OCI-LY3 (cell line): Measurements from ENCODE around the gene ST6GAL1.
"Not testable (repeated sequence)": the region's sequence is repeated elsewhere in the genome, so short reads cannot be mapped to it uniquely, and the experiment has no call there.

Source experiments
- H2AFZ ChIP-seq: fragments of 200-600, 300-600 bp; shearing (Covaris generic); 2 replicates; pipeline ENCODE4 v1.6.0; 2014; ENCODE audit warnings: antibody characterized with exemption, low read depth, low read length
- H3K27ac ChIP-seq: fragments of 200-600, 300-600 bp; sonication (generic); 2 replicates; pipeline ENCODE4 v1.5.1; 2014; ENCODE audit warnings: mild to moderate bottlenecking, low read length, moderate library complexity, mixed read lengths
- H3K27me3 ChIP-seq: fragments of 200-600, 300-600 bp; sonication (generic); 2 replicates; pipeline ENCODE4 v1.6.1; 2014; ENCODE audit warnings: low read depth, low read length, mixed read lengths
- H3K36me3 ChIP-seq: fragments of 200-600, 300-600 bp; sonication (generic); replicated peaks from 2 replicates; pipeline ENCODE3; 2014; ENCODE audit warnings: low read depth, low read length, mixed read lengths
- H3K4me1 ChIP-seq: fragments of 300-600, 200-600 bp; sonication (generic); 2 replicates; pipeline ENCODE4 v1.6.1; 2014; ENCODE audit warnings: low read length, mixed read lengths
- H3K4me2 ChIP-seq: fragments of 200-600, 300-600 bp; sonication (generic); 2 replicates; pipeline ENCODE4 v1.6.1; 2014; ENCODE audit warnings: low read length, mixed read lengths
- H3K4me3 ChIP-seq: fragments of 300-600, 200-600 bp; sonication (generic); 2 replicates; pipeline ENCODE4 v1.5.1; 2014; ENCODE audit warnings: antibody characterized with exemption, mild to moderate bottlenecking, low read length, moderate library complexity
- H3K79me2 ChIP-seq: fragments of 300-600, 200-600 bp; shearing (Covaris generic); 2 replicates; pipeline ENCODE4 v1.6.1; 2014; ENCODE audit warnings: mild to moderate bottlenecking, low read length, mixed read lengths
- H3K9ac ChIP-seq: fragments of 300-600, 200-600 bp; shearing (Covaris generic); 2 replicates; pipeline ENCODE4 v1.6.0; 2014; ENCODE audit warnings: mild to moderate bottlenecking, low read length, moderate library complexity
- H3K9me3 ChIP-seq: fragments of 200-600, 300-600 bp; shearing (Covaris generic); 2 replicates; pipeline ENCODE4 v1.6.1; 2014; ENCODE audit warnings: low read length, mixed read lengths; ENCODE audit not compliant: insufficient read depth
- H4K20me1 ChIP-seq: fragments of 200-600, 300-600 bp; sonication (generic); 2 replicates; pipeline ENCODE4 v1.6.1; 2016; ENCODE audit warnings: low read length, mixed read lengths; ENCODE audit not compliant: insufficient read depth
- EZH2phosphoT487 ChIP-seq: fragments of 200-600 bp; shearing (Covaris generic); IDR thresholded peaks from 2 replicates; pipeline ENCODE4 v1.6.1; 2018; ENCODE audit warnings: antibody characterized with exemption, mixed run types, low read depth
- TF ChIP-seq, protein P1 (sequence below): fragments of 200-600, 300-600 bp; sonication (generic); IDR thresholded peaks from 2 replicates; pipeline ENCODE4 v1.5.1; 2014; ENCODE audit warnings: antibody characterized with exemption, low read length, low read depth

ST6GAL1 gene

DNA sequence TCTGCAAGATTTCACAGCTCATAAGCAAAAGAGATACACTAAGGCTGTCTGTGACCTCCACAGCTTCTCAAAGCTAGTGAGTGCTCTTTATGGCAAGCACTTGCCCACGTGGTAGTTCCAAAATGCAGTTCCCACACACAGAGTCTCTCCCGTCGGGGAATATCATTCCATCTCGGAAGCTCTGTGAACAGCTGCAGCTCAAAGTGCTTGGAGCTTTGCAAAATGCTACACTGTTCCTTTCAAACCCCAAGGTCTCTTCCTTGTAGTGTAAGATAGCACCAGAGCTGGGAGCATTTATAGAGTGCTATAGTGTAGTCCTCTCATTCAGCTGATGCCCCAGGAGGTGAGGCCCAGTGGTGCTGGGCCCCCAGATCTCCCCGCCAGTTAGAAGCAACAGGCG, 36.1 kb downstream of the ST6GAL1 start:
- TF ChIP-seq, protein P1, sequence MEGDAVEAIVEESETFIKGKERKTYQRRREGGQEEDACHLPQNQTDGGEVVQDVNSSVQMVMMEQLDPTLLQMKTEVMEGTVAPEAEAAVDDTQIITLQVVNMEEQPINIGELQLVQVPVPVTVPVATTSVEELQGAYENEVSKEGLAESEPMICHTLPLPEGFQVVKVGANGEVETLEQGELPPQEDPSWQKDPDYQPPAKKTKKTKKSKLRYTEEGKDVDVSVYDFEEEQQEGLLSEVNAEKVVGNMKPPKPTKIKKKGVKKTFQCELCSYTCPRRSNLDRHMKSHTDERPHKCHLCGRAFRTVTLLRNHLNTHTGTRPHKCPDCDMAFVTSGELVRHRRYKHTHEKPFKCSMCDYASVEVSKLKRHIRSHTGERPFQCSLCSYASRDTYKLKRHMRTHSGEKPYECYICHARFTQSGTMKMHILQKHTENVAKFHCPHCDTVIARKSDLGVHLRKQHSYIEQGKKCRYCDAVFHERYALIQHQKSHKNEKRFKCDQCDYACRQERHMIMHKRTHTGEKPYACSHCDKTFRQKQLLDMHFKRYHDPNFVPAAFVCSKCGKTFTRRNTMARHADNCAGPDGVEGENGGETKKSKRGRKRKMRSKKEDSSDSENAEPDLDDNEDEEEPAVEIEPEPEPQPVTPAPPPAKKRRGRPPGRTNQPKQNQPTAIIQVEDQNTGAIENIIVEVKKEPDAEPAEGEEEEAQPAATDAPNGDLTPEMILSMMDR = no peak
- TF ChIP-seq EZH2phosphoT487 = no peak
- no peak overlapping the region for H3K4me3 ChIP-seq
- H3K9me3 ChIP-seq = no peaks in the 10 kb centered on the region
- H3K79me2 ChIP-seq = peaks cover 24% of the 10 kb centered on the region
- no peaks in the 10 kb centered on the region; the same call in 1 of the 2 replicates for H4K20me1 ChIP-seq
- no peak overlapping the region for H3K4me2 ChIP-seq
- peaks cover 24% of the 10 kb centered on the region for H3K4me1 ChIP-seq
- peaks cover 50% of the 10 kb centered on the region for H3K36me3 ChIP-seq
- no peak overlapping the region for H2AFZ ChIP-seq
- H3K9ac ChIP-seq = no peak overlapping the region
- H3K27ac ChIP-seq = no peak overlapping the region
- no peaks in the 10 kb centered on the region for H3K27me3 ChIP-seq

DNA sequence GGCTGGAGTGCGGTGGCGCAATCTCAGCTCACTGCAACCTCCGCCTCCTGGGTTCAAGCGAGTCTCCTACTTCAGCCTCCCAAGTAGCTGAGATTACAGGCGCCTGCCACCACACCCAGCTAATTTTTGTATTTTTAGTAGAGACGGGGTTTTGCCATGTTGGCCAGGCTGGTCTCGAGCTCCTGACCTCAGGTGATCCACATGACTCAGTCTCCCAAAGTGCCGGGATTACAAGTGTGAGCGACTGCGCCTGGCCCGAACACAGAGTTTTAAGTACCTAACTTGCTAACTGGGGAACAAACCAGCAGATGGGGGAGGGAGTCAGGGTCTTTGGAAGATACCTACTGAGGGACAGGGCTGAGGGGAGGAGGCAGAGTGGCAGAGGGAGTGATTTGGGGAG, 36.9 kb downstream of the ST6GAL1 start:
- Histone ChIP-seq H3K36me3 (peaks cover 53% of the 10 kb centered on the region), H3K4me1 (peaks cover 24% of the 10 kb centered on the region), H3K79me2 (peaks cover 16% of the 10 kb centered on the region)
- H3K9me3 ChIP-seq, H2AFZ ChIP-seq, H3K9ac ChIP-seq, H3K27ac ChIP-seq, H3K27me3 ChIP-seq, H3K4me2 ChIP-seq, H3K4me3 ChIP-seq, H4K20me1 ChIP-seq: not testable (repeated sequence)

DNA sequence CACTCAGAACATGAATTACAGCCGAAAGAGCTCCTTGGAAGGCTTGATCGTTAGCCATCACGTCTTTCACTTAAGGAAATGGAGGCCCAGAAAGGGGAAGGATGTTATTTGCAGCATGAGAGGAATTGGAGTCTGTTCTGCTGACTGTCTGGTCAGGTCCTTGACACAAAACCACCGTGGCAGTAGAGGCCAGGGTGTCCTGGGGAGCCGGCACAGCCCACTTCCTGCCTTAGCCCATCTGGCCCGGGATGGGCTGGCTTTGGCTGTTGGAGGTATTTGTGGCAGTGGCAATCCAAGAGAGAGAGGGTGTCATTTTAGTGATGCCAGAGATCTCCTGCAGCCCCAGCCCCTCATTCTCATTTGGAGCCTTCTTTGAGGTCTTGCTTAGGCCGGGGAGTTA, 37.4 kb downstream of the ST6GAL1 start:
- Histone ChIP-seq H3K79me2 (peaks cover 11% of the 10 kb centered on the region), H4K20me1 (no peaks in the 10 kb centered on the region), H3K4me3 (no peak overlapping the region), H2AFZ (no peak overlapping the region), H3K4me1 (peaks cover 24% of the 10 kb centered on the region), H3K9ac (no peak overlapping the region), H3K36me3 (peaks cover 52% of the 10 kb centered on the region), H3K27ac (no peak overlapping the region), H3K27me3 (no peaks in the 10 kb centered on the region), H3K4me2 (no peak overlapping the region), H3K9me3 (no peaks in the 10 kb centered on the region)
- TF ChIP-seq, protein P1 = no peak
- no peak for TF ChIP-seq EZH2phosphoT487

DNA sequence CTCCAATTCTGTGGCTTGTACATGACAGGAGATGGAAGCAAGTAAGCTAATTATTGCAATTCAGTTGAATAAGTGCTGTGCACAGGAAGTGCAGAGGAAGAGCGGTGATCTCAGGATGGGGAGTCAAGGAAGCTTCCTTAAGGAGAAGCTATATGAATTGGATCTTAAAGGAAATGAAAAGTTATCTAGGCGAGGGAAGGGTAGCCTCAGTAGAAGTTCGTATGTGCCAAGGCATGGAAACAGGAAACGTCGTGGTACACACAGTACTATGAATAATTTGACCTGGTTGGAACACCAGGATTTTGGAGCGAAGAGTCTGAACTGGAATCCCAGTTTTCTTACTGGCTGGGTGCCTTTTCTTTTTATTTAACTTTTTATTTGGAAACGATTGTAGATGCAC, 39.3 kb downstream of the ST6GAL1 start:
- Histone ChIP-seq H3K9me3 (no peaks in the 10 kb centered on the region), H3K36me3 (peaks cover 53% of the 10 kb centered on the region), H3K4me1 (peaks cover 11% of the 10 kb centered on the region), H4K20me1 (no peaks in the 10 kb centered on the region), H2AFZ (no peak overlapping the region), H3K4me3 (no peak overlapping the region), H3K9ac (no peak overlapping the region), H3K27ac (no peak overlapping the region), H3K4me2 (no peak overlapping the region), H3K79me2 (peaks cover 4% of the 10 kb centered on the region; the same call in 1 of the 2 replicates), H3K27me3 (no peaks in the 10 kb centered on the region)
- TF ChIP-seq, protein P1 = no peak
- TF ChIP-seq EZH2phosphoT487 = no peak

DNA sequence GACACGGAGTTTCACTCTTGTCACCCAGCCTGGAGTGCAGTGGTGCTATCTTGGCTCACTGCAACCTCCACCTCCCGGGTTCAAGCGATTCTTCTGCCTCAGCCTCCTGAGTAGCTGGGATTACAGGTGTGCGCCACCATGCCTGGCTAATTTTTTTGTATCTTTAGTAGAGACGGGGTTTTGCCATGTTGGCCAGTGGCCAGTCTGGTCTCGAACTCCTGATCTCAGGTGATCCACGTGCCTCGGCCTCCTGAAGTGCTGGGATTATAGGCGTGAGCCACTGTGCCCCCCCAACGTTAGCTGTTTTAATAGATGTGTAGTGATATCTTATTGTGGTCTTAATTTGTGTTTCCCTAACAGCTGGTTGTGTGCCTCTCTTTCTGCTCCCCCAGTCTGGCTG, 40.8 kb downstream of the ST6GAL1 start:
- H3K9ac ChIP-seq, H3K4me3 ChIP-seq, H4K20me1 ChIP-seq, H3K79me2 ChIP-seq, H3K27ac ChIP-seq, H3K4me2 ChIP-seq, H2AFZ ChIP-seq, H3K27me3 ChIP-seq, H3K9me3 ChIP-seq, H3K4me1 ChIP-seq: not testable (repeated sequence)
- H3K36me3 ChIP-seq = peaks cover 60% of the 10 kb centered on the region
